NCI-H187 (cell line): ENCODE results near the gene FTO.
A peak's percentile ranks its signal among the peaks of the same experiment; 100 is the strongest.

ENCODE experiments used
- DNase-seq, 2 experiments: peaks; one replicate each; lab custom pipeline; 2025; lab: John Stamatoyannopoulos, UW

The FTO gene

DNA sequence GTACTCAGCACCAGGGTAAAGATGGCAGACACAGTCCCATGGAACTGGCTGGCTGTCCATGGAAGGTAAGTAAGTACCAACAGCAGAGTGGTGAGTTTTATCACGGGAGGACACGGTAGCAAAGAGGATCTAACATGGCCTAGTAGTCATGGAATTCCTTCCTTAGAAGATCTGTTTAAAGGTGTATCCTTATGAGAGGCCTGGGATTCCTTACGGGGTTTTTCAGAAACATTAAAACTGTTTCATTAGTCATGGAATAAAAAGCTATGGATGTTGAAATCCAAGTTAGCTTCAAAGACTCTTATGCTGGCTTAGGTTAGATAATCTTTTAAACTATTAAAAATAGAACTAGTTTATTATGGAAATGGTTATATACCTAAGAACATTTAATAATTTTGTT, 7.4 kb downstream of the FTO start:
- DNase-seq = no peak

DNA sequence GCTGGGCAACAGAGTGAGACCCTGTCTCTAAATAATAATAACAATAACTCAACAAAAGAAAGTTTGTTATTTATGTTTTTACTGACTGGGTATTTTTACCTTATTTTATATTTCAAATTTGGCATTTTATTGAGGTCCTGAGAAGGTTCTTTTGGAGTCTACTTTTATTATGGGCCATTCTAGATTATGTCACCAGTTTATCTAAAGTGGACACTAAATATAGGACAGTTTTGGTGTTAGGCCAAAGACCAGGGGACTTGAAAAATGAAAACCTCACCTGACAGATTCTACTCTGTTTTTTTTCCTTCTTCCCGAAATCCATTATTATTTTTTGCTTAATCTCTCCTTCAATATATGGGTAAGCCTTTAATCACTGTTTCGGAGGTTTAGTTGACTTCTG, 8.1 kb downstream of the FTO start:
- DNase-seq = no peak

DNA sequence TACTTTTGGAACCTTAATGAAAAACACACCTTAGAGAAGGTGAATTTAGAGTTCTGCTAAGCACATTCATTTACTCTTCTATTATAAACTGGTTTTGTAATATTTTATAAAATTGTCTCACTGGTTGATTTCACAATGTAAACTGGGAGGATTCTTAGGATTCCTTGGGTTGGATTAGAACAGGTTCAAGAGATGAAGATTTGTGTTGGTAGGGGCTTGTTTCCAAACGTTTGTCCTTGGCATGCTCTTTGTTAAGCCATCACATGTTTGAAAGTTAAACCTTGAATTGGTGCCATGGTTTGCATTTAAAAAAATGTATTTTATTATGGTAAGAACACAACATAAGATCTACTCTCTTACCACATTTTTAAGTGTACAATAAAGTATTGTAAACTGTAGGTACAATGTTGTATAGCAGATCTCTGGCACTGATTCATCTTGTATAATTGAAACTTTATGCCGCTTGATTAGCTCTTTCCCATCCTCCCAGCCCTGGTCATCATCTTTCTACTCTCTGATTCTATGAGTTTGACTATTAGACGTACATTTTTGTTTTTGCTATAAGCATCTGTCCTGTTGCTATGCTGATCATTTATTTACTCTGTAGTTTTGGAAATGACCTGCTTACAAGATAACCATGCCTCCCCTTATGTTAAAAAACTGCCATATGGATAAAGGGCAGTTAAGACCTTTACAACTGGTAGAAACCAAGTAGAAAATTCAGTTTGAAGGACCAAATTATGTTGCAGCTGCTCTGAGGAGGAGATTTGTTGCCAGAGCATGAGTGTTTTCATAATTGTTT, 9.6 kb downstream of the FTO start:
- DNase-seq = no peak

DNA sequence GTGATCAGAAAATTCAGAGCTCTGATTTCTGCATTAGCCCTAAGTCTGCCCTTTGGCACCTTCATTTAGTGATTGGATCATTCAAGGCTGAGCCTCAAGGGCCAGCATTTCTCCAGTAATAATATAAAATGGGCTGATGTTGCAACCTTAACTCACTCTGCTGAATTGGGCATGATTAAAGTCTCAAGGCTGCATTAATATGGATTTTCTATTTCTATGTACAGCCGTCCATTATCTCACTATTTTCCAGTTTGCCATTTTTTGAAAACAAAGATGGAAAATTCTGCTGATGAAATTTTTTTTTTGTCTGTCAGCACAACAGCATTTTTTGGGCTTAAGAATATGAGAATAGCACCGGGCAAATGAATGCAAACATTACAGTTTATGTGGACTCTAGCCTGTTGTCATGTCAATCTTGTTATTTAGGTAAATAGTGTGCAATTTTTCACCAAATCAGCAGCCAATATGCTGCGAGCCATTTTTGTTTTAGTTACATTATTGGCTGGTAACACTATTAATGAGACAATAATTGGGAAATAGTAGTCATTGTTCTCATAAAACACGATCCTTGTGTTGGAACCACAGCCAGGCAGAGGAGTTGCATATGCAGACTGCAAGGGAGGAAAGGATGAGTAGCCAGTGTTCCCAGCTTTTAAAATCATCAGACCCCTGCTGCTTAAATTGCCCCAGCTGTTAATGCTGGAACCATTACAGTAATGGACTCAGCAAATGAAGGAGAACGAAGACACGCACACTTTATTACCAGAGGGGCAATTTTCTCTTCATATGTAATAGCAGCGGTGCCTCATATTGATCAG, 10.5 kb downstream of the FTO start:
- DNase-seq = no peak

DNA sequence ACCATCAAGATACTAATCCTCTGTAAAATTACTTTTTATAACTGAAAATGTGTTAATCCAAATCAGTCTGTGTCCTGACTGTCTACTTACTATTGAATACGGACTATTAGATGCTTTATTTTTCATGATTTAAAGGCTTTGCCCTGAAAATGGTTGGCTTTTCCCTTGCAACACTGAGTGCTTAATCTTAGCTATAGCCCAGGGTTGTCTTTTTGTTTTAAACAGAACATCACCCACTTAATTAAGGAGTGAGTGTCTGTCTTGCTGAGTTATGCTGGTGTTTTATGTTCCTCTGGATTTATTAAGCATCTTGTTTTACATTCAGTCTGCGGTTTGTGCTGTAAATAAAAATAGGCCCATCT, 11.0 kb downstream of the FTO start:
- no peak for DNase-seq

DNA sequence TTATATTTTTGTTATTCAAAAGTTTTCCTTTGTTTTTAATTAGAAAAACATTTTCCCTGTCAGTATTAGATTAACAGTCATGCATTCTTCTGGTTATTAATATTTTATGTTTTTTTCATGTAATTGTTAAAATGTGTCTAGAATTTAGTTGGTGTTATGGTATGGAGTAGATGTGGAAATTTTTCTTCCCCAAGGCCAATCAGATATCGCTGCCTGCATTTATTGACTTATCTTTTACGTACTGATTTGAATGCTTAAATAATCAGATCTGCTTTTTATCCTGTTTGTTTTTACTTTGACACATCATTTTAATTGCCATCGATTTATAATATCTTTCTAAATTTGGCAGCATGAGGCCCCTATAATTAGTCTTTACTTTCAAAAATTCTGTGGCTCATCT, 13.6 kb downstream of the FTO start:
- no peak for DNase-seq

DNA sequence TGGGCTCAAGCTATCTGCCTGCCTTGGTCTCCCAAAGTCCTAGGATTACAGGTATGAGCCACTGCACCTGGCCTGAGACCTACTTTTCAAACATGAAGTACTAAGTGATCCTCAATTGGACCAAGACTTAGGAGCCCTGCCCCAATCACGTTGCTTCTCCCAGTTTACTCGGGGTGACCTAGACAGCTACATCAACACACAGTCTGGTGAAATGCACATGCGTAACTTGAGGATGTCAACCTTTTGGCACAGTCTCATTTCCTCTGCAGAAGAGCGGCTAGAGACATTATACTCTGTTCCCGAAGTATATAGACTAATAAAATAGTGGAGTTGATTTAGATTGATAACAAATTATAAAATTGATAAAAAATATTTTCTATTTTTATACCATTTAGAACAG, 17.1 kb downstream of the FTO start:
- no peak for DNase-seq

DNA sequence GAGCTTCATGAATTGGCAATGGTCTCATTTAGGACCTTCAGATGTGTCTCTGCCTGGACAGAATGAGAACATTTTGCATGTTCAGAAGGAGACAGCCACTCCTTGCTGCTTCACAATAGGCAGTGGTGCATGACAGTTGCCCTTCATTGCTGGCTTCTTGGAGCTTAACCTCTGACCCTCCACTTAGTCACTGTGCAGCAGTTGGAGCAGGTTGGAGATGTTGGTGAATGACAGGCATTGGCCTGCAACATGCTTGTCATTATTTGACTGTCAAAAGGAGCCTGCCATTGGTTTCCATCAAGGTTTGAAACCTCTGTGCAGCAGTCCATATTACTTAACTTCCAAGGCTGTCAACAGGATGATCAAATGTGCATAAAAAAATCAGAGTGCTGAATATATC, 22.7 kb downstream of the FTO start:
- peak in 1 of 2 experiments; percentile 32 for DNase-seq

DNA sequence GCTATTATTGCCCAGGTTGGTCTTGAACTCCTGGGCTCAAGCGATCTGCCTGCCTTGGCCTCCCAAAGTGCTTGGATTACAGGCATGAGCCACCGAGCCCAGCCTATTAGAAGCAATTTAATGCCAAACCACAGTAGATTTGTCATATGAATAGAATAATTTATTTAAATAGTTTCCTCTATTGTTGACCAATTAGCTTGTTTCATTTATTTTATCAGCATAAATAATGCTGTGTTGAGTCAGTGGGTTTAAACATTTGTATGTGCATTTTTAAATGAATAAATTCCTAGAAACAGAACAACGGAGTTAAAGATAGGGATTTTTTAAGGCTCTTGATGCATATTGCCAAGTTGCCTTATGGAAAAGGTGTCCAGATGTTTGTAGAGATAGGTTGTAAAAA, 26.7 kb downstream of the FTO start:
- no peak for DNase-seq

DNA sequence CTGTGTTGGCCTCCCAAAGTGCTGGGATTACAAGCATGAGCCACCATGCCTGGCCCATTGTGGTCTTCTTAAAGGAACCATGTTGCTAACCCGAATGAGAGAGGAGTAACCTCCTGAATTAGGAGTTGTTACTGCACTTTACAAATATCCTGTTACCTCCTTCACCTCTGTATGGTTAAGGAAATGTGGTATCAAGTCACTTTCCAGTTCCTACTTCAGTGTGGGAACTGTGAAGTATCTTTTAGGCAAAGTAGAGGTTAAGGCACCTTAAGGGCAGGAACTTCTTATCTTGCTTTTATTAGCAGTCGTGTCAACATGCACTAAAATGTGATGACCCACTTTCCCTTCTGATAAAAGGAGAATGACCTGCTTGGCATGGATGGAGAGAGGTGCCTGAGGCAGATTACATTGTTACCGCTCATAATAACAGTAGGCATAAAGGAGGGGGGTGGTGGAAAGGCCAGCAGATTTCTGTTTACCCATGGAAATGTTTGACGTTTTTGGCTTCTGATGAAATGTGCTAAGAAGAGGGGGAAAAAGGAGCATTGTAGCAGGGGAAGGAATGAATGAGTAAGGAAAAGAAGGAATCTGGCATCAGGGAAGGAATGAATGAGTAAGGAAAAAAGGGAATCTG, 28.5 kb downstream of the FTO start:
- DNase-seq = no peak

DNA sequence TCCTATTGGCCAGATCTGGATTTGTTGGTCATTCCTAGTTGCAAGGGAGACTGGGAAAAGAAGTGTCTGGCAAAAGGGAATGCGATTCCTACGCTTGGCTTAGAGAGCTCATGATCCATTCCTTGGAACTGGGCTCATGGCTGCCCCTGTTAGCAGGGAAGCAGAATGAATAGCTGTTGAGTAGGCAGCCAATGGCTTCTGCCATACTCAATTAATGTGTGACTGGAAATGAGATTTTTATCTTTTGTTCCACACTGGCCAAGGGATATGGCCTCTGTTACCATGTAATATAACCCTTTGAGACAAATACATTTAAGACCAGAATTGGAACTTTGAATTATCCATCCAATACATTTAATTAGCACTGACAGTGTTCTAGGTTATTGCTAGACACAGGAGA, 31.0 kb downstream of the FTO start:
- no peak for DNase-seq

DNA sequence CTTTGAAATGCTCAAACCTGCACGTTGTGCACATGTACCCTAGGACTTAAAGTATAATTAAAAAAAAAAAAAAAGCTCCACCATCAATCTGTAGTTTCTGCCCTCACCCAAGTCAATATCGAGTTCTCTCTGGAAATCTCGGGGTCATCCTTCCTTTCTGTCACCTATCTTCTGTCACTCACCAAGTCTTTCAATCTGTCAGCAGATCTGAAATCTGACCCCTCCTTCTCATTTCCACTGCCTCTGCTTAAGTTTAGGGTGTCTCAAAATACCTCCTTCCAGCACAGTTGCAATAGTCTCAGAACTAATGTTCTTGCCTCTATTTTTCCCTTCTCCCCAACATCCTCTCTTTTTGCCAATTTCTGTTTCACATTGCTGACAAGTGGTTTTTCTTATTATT, 32.3 kb downstream of the FTO start:
- no peak for DNase-seq

DNA sequence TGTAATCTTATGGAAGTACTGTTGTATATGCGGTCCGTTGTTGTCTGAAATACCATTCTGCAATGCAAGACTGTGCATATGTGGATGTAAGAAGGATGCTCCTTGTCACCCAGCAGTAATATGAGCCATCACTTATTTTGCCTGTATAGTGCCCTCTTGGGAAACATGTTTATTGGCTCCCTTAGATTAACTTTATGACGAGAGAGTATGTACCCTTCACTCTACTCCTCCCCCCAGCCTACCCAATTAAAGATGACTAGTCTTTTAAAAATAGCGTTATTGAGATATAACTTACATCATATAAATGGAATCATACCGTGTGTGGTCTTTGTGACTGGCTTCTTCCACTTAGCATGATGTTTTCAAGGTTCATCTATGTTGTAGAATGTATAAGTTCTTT, 33.6 kb downstream of the FTO start:
- no peak for DNase-seq

DNA sequence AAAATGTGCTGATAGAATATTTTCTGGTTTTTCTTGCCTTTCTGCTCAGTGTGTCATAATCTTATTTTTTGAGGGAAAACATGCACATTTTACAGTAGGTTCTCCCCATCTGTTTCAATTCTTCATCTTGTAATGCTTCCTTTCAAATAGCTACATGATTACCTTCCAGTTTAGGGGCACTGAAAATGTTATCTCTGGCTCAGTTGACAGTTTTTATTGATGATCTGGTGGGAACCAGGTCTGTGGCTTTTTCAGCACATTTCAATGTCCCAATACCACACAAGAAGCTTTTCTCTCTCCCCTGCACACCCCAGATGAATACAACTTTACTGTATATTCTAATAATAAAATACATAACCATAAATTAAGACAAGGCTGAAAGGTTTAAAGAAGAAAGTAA, 36.5 kb downstream of the FTO start:
- DNase-seq = no peak

DNA sequence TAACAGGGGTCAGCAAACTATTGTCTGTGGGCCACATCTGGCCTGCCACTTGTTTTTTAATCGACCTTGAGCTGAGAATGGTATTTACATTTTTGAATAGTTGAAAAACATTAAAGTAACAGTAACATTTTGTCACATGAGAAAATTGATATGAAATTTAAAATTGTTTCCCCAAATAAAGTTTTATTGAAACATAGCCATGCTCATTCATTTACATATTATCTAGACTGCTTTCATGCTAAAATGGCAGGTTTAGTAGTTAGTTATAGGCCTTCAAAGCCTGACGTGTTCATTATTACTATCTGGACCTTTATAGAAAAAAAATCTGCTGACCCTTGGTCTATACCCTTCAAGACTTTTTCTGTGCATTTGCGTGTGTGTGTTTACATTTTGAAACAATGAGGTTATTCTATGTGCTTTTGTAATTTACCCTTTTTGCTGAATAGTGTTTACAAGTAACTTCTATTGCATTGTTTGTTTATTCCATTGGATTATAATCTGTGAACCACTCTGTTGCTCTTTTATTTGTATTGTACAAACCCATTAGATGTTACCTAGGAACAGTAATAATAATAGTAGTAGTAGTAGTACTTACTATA, 37.1 kb downstream of the FTO start:
- DNase-seq = no peak

DNA sequence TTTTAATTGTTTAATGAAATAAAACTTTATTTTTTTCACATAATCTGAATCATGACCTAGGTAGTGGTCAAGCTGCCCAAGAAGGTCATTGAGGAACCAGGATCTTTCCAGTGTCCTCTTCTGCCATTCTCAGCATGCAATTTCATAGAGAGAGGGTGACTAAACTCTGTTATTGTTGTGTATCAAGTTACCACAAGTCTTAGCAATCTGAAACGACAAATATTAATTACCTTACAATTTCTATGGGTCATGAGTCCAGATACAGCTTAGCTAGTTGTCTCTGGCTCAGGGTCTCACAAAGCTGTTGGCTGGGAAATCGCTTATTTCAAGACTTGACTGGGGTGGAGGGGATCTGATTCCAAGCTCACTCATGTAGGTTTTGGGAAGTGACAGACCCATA, 37.6 kb downstream of the FTO start:
- DNase-seq = no peak

DNA sequence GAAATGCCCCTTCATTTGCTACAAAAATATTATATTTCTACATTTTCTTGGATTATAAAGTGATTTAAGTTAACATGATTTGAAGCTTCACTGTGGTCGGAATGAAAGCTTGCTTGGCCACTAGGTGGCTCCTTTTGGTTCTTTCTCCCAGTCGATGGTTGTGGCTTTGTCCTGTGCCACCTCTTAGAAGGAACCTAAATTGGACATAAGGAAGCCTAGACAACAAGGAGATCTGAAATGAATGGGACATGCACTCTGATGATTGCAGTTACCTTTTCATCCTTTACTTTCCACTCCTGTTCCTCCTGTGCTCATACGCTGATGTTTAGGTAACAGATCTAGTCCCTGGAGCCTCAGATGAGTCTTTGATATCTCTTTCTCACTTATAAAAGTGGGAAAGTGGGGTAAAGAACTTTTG, 39.2 kb downstream of the FTO start:
- no peak for DNase-seq

DNA sequence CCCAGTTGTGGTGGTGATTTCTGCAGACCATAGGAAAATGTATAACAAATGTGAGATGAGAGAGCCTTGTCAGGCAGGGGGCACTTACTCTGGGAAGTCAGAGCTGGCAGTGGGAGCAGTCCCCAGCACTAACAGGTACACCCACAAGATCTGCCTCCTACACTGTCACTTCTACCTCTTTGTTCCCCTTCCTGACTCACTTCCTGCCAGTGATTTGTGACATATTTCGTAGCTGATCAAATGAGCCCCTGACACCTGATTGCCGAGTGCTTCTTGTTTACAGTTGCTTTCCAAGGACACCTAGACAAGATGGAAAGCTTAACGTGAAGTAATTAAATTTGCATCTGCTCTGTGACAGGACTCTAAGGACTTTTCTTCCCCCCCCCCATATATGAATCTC, 40.5 kb downstream of the FTO start:
- DNase-seq = no peak

DNA sequence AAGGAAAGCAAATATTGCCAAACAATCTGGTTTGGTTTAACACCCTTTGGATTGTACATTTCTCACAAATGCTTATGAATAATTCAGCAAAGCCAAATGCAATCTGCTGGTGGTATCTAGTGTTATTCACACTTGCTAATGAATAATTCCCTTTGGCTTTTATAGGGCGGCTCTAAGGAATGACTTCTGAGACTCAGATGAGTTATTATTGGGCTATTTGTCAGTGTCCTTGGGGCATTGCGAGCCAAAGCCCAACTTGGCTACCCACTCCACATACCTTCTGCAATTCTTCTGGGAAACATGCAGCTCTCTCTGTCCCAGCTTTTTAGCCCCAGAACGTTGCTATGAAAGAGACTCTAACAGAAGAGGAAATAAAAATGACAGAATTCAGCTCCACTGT, 41.1 kb downstream of the FTO start:
- no peak for DNase-seq

DNA sequence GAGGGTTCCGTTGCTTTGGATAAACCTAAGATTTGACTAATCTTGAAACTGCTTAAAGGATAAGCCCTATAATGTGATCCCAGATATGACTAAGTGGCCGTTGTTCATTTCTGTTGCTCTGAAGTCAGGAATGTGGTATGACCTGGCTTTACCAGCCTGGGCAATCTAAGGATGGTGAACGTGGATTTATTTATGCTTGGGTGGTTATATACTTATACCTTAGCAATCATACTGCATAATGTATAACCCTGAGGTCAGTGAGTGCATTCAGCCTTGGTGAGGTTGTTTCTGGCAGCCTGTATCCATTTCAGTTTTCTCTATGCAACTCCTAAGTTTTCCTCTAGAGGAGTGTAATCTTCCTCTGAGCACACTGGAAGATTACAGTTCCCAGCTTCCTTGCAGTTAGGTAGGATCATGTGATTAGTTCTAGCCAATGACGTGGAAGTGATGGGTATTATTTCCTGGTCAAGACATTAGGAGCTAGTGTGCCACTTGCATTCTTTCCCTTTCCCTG, 41.9 kb downstream of the FTO start:
- DNase-seq = no peak

DNA sequence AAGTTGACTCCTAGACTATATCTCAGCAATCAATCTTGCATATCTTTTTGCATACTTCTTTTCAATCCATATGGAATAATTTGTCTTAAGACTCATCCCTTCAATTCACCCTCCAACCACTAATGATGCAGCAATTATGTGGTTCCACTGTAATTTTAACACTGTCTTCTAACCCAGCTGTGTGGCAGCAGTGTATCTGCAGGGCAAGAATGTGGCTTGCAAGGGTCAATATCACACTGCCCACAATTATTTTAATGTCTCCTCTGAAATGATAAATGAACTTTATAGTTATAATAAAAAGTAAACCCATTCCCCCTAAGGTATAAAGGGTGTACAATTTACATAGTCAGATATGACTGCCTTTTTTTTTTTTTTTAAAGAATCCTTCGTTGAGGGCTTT, 48.6 kb downstream of the FTO start:
- no peak for DNase-seq

DNA sequence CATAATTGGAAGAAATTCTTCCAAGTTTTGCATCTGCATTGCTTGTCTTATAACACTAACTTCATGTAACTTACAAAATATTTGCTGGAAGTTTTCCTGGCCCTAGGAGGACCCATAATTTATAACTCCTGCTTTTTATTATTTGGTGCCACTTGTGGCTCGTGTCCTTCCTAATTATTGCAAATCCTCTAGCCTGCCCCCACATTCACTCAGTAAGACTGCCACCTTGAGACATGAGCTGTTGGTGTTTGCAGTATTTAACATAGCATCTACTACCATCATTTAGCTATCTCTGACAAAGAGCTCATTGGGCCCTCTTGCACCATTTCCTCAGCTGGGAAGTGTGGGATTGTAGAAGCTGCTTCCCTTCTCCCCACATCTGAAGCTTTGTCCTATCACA, 49.5 kb downstream of the FTO start:
- no peak for DNase-seq
